MG63 (cell line): Measurements from ENCODE around the gene EIPR1. TPM values are rescaled to one million over a fixed set of nuclear protein-coding genes. Genes with fewer than 3 reads are reported as not detected.
"Not testable (repeated sequence)": the region's sequence is repeated elsewhere in the genome, so short reads cannot be mapped to it uniquely, and the experiment has no call there.

ENCODE experiments used
- DNase-seq: peaks from one replicate; pipeline ENCODE4 v3.0.0-alpha.2; 2020
- H3K27me3 ChIP-seq: fragments of 250-450 bp; sonication (Bioruptor Pico); 2 replicates; pipeline ENCODE4 v1.5.1; 2020; ENCODE audit warnings: mild to moderate bottlenecking, moderate library complexity
- H3K36me3 ChIP-seq: fragments of 250-450 bp; sonication (Bioruptor Pico); 2 replicates; pipeline ENCODE4 v1.5.1; 2020; ENCODE audit warnings: mild to moderate bottlenecking, moderate library complexity
- H3K4me3 ChIP-seq: fragments of 250-450 bp; sonication (Bioruptor Pico); 2 replicates; pipeline ENCODE4 v1.5.1; 2020; ENCODE audit warnings: mild to moderate bottlenecking, moderate library complexity
- H3K9me3 ChIP-seq: fragments of 250-450 bp; sonication (Bioruptor Pico); 2 replicates; pipeline ENCODE4 v1.5.1; 2020; ENCODE audit warnings: mild to moderate bottlenecking, moderate library complexity
- total RNA-seq: library from RNA; depleted of rRNA; stranded (reverse); fragments of >200 nt; shearing (Covaris generic); gene quantifications from 2 replicates; pipeline ENCODE4 v1.2.3, GENCODE V29; 2014; ENCODE audit warnings: low replicate concordance

EIPR1 gene
- total RNA-seq, 1 experiment from 2014 or later: 78.7 TPM

DNA sequence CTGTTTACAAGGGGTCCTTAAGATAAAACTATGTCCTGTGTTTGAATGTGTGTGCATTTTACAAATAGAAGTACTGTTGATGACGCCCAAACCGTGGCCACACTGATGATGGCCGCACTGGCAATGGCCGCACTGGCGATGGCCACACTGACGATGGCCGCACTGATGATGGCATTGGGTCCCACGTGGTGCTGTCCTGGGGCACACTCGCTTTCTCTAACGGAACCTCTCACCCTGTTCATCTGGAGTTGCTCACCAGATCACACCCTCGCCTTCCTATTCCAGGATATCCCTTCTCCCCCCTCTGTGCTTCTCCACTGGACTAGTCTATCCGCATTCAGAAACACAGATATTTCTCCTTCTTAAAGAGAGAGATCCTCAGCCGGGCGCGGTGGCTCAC, 192.4 kb downstream of the EIPR1 start:
- Histone ChIP-seq H3K36me3 (no peaks in the 10 kb centered on the region), H3K9me3 (no peaks in the 10 kb centered on the region), H3K27me3 (no peaks in the 10 kb centered on the region), H3K4me3 (no peak overlapping the region)
- no peak for DNase-seq

DNA sequence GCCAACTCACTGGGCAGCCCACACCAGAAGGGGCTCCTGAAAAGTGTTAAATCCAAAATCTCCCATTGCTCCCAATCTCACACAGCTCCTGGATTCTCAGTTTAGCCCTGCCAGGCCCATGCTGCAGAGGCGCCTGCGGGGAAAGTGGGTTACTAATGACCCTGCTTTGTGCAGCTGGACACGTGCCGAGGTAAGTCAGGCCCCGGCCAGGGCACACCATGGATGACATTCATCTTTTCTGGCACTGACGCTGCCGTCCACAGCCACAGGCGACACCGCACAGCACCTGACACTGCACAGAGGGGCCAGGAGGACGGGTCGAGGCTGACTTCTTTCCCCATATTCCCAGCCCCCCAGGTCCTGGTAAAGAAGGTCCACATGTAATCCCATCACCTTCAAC, 193.5 kb downstream of the EIPR1 start:
- Histone ChIP-seq H3K36me3 (no peaks in the 10 kb centered on the region), H3K4me3 (no peak overlapping the region), H3K9me3 (no peaks in the 10 kb centered on the region), H3K27me3 (no peaks in the 10 kb centered on the region)
- DNase-seq: no peak

DNA sequence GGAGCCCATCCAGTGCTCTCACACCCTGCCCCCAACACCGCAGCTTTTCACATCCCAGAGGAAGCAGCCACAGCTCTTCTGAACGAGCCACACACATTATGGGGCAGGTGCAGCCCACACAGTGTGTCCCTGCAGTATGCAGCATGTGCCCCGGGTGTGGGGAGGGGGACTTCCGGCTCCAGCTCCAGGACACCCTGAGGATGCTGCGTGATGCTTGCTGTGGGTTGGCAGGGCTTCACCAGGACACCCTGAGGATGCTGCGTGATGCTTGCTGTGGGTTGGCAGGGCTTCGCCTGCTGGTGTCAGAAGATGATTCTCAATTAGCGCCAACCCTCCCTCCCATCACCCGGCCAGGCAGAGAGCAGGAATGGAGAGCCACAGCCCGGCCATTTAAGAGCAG, 193.9 kb downstream of the EIPR1 start:
- DNase-seq: no peak
- H3K36me3 ChIP-seq: no peaks in the 10 kb centered on the region
- no peaks in the 10 kb centered on the region for H3K27me3 ChIP-seq
- H3K9me3 ChIP-seq: no peaks in the 10 kb centered on the region
- H3K4me3 ChIP-seq: no peak overlapping the region

DNA sequence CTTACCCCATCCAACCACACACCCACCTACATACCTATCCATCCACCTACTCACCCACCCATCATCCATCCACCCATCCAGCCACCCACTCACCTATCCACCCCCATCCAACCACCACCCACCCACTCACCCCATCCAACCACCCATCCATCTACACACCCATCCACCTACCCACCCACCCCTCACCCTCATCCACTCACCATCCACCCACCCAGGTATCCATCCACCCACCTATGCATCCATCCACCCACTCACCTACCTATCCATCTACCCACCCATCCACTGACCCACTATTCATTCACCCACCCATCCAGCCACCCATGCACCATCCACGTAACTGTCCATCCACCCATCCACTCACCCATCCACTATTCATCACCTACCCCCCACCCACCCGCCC, 194.8 kb downstream of the EIPR1 start:
- no peak overlapping the region for H3K4me3 ChIP-seq
- H3K27me3 ChIP-seq: no peaks in the 10 kb centered on the region
- H3K36me3 ChIP-seq: no peaks in the 10 kb centered on the region
- DNase-seq: no peak
- H3K9me3 ChIP-seq: no peaks in the 10 kb centered on the region

DNA sequence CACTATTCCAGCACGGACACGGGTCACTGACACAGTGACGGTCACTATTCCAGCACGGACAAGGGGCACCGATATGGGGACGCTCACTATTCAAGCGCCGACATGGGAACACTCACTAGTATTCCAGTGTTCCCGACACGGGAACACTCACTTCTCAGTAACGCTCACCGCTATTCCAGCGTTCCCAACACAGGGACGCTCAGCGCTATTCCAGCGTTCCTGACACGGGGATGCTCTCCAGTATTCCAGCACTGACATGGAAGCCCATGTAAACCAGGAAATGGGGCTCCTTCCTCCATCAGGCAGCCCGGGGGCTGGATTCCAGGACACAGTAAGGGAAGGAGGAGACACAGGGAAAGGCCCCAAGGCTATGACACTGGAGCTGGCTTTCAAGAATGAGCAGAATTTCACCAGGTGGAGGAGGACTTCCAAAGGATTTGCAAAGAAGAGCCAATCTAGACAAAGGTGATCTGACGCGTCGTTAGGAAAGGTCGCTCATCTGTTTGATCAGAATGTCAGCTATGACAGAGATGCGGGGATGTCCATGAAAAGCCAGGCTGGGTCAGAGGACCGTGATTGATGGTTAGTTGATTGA, 196.1 kb downstream of the EIPR1 start:
- H3K27me3 ChIP-seq: no peaks in the 10 kb centered on the region
- H3K9me3 ChIP-seq: no peaks in the 10 kb centered on the region
- H3K36me3 ChIP-seq: no peaks in the 10 kb centered on the region
- H3K4me3 ChIP-seq: no peak overlapping the region
- no peak for DNase-seq

DNA sequence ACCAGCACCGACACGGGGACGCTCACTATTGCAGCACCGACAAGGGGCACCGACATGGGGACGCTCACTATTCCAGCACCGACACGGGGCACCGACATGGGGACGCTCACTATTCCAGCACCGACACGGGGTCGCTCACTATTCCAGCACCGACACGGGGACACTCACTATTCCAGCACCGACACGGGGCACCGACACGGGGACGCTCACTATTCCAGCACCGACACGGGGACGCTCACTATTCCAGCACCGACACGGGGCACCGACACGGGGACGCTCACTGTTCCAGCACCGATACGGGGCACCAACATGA, 196.8 kb downstream of the EIPR1 start:
- not testable (repeated sequence) for H3K9me3 ChIP-seq, H3K36me3 ChIP-seq, H3K27me3 ChIP-seq, DNase-seq, H3K4me3 ChIP-seq

DNA sequence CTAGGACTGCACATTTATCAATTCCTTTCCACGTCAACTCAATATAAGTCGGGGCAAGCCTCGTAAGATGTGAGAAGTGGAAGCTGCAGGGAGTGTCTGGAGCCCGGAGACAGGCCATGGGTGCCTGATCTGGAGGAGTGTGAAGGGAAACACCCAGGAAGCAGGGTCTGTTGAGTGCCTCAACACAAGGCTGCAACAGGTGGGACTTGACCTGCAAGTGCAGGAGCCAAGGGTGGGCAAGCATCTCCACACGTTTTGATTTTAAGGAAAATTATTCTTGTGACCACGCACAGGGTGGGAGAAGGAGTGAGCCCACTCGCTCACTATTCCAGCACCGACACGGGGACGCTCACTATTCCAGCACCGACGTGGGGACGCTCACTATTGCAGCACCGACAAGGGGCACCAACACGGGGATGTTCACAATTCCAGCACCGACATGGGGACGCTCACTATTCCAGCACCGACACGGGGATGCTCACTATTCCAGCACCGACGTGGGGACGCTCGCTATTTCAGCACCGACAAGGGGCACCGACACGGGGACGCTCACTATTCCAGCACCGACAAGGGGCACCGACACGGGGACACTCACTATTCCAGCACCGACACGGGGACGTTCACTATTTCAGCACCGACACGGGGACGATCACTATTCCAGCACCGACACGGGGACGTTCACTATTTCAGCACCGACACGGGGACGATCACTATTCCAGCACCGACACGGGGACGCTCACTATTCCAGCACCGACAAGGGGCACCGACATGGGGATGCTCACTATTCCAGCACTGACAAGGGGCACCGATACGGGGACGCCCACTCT, 197.3 kb downstream of the EIPR1 start:
- Histone ChIP-seq H3K4me3 (no peak overlapping the region), H3K36me3 (no peaks in the 10 kb centered on the region), H3K27me3 (no peaks in the 10 kb centered on the region), H3K9me3 (no peaks in the 10 kb centered on the region)
- DNase-seq: no peak

DNA sequence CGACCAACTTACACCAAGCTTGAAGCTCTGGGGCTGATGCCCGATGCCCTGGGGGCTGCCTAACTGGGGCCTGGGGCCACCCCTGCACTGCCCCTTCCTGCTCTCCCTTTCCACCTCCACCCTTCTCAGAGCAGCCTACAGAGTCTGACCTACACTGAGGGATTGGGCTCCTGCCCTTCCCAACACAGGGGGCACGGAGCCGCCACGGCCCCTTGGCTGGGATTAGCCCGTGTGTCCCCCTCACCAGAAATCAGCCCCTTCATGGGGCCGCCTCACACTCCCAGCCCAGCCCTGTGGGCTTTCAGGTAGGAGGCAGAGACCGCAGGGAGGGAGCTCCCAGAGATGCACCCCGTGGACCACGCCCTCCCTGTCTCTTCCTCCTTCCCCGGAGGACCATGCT, 198.0 kb downstream of the EIPR1 start:
- DNase-seq: no peak
- Histone ChIP-seq H3K9me3 (no peaks in the 10 kb centered on the region), H3K27me3 (no peaks in the 10 kb centered on the region)

DNA sequence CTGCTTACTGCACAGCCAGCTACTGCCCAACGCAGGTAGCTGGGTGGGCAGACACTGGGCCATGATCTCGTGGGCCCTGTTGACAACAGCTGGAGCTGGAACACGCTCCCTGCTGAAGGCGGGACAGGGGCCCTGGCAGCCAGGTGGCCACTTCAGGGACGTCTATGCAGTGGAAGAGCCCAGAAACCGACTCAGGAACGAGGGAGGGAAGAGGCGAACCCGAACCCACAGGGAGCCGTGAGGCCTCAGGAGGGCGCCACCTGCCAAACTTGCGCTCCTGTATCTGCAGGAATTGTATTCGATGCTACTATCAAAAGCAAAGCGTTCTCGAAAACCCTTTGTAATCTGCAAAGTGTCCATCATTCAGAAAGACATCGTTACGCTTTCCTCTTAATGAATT, 198.4 kb downstream of the EIPR1 start:
- no peak for DNase-seq
- no peak overlapping the region for H3K4me3 ChIP-seq
- no peaks in the 10 kb centered on the region for H3K36me3 ChIP-seq
- H3K9me3 ChIP-seq: no peaks in the 10 kb centered on the region
- no peaks in the 10 kb centered on the region for H3K27me3 ChIP-seq

More for the DNA sequence above, 198.0 kb downstream of the EIPR1 start:
- Histone ChIP-seq H3K4me3 (no peak overlapping the region), H3K36me3 (no peaks in the 10 kb centered on the region)

DNA sequence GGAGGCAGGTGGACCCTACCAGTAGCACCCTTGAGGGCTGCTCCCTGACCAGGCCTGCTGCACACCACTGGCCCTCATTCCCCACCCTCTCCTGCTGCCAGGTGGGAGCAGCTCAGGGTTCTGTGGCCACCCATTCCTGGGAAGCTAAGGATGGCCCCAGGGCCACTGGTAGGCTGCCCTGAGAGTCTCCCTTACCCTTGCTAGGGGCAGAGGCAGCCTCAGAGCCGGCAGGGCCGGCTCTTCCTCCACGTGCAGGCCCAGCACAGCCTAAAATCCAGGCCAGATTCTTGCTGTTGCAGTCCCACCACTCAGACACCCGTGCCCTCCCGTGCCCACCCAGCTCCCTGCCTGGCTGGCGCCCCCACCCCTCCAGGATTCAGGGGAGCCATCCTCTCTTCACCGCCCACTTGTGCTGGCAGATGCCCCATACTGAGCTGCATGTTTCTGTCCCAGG, 199.0 kb downstream of the EIPR1 start:
- DNase-seq: no peak
- no peaks in the 10 kb centered on the region for H3K27me3 ChIP-seq
- H3K4me3 ChIP-seq: no peak overlapping the region
- H3K9me3 ChIP-seq: no peaks in the 10 kb centered on the region
- H3K36me3 ChIP-seq: no peaks in the 10 kb centered on the region

DNA sequence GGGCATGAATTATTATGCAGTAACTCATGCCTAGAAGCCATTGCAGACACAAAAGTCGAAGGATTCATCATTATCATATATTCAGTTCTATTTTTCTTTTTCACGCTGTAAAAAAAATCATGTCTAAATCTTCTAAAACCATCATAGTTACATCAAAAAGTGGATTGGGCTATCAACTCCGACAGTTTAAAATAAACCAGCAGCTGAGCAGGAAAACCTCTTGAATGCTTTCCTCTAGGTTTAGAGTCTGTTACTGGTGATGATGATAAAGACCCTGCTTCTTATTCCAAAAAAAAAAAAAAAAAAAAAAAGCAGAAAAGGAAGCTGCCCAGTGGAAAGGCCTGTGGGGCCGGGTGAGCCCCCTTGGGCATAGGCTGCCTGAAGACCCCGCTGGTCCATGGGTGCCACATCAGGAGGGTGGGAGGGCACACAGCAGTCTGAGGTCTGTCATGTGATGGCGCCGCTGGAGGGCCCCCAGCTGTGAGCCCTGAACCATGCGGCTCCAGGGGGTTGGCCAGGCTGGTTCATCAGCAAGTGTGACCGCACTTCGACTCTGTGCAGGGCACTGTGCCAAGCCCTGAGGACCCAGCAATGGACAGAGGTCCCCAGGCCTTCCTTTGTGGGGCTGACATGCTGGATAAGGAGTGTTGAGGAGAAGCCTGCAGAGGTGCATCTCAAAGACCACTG, 199.6 kb downstream of the EIPR1 start:
- no peaks in the 10 kb centered on the region for H3K9me3 ChIP-seq
- no peaks in the 10 kb centered on the region for H3K27me3 ChIP-seq
- no peak overlapping the region for H3K4me3 ChIP-seq
- no peak for DNase-seq
- no peaks in the 10 kb centered on the region for H3K36me3 ChIP-seq

DNA sequence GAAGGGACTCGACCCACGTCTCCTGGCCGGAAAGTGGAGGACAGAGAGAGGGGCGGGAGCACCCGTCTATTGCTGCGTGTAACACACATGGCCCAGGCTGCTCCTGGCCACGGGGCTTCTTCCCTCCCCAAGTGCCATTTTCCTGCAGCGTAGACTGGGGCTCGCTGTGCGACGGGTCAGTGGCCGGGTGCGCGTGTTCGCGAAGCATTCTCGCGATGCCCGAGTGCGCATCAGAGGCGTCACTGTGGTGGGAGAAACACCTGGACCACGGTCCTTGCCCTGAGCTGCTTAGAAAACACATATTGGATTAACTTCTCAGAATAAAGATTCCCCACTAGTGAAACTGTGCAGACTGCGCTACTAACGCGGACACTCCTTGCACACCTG, 200.8 kb downstream of the EIPR1 start:
- DNase-seq: no peak
- Histone ChIP-seq H3K36me3 (no peaks in the 10 kb centered on the region), H3K4me3 (no peak overlapping the region), H3K9me3 (no peaks in the 10 kb centered on the region), H3K27me3 (no peaks in the 10 kb centered on the region)

DNA sequence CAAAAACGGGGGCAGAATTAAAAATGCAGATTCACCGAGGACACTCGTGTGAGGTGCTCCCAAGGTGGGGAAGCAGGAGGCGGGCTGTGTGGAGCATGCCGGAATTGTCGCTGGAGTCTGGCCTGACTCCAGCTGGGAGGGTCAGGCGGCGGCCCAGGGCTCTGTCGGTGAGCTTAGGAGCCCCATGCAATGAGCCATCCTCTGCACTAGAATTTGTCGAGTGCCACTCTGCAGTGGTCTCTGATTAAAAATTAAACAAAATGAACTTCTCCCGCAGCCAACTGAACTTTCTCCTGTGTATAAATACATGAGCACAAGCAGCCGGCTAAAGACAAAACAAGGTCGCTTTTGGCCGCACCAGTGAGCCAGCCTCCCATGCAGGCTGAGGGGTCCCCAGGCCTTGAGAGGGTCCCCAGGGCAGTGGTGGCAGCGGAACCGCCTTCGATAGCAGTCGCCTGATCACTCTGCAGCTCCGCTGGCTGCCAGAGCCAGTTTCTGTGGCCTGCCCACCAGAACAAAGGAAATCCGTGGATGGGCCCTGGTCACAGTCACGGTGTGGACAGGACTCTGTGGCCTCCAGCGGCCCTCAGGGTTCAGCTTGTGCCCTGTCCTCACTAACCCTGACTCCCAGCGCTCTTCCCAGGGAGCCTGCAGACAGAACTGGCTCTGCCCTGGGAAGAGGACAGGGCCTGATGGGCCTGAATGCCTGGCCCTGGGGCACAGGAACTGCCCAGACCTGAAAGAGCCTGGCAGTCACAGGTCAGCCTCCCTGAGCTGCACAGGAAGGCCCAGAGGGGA, 201.3 kb downstream of the EIPR1 start:
- Histone ChIP-seq H3K9me3 (no peaks in the 10 kb centered on the region), H3K4me3 (no peak overlapping the region), H3K27me3 (no peaks in the 10 kb centered on the region), H3K36me3 (no peaks in the 10 kb centered on the region)
- DNase-seq: no peak

DNA sequence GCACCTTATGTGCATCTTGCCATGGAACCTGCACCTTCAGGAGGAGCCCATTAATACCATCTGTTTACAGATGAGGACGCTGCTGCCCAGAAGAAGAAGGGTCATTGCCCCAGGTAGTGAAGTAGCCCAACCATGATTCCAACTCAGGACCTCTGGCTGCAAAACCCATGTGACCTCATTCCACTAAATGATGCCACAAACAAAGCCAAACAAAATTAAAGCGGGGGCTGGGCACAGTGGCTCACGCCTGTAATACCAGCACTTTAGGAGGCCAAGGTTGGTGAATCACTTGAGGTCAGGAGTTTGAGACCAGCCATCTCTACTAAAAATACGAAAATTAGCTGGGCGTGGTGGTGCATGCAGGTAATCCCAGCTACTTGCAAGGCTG, 202.1 kb downstream of the EIPR1 start:
- no peak for DNase-seq
- no peaks in the 10 kb centered on the region for H3K27me3 ChIP-seq
- no peaks in the 10 kb centered on the region for H3K9me3 ChIP-seq
- H3K36me3 ChIP-seq: no peaks in the 10 kb centered on the region
- H3K4me3 ChIP-seq: no peak overlapping the region

DNA sequence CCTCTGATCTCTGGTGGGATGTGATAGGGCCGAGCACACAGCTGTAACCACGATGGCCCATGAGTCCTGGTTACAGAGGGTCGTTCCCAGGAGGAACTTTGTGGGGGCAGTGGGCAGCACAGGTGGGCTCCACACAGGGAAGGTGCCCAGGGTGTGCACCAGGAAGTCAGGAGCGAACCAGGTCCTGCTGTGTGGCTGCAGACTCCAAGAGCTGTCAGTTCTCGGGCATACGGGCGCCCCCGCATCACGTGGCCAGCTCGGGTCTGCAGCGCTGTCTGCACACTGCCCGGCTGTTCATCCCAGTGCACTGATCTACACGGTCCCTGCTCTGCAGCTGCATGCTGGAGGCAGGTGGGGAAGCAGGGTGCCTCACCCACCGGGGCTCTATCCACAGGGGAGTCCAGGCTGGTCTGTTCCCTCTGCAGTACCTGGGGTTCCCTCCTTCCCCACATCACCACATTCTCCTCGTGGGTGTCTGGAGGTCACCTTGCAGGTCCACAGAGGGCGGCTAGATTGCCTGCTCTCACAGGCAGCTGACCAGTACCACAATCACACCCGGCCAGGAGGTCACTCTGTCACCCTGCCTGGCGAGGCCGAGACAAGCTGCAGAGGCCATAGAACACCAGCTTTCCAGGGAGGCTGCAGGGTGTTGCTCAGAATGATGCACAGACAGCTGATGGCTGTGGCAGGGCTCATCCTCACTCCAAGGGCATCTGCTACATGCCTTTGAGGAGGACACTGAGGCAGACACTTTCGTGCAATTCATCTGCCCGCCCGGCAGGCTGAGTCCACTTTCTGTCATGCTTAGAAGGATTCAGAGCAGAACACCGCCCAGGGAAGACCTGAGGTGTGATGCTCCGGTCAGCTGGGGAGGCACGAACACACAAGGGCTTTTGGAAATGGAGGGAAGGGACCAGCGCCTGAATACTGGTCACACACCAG, 202.7 kb downstream of the EIPR1 start:
- DNase-seq: no peak
- no peak overlapping the region for H3K4me3 ChIP-seq
- H3K36me3 ChIP-seq: no peaks in the 10 kb centered on the region
- H3K27me3 ChIP-seq: no peaks in the 10 kb centered on the region
- H3K9me3 ChIP-seq: no peaks in the 10 kb centered on the region

DNA sequence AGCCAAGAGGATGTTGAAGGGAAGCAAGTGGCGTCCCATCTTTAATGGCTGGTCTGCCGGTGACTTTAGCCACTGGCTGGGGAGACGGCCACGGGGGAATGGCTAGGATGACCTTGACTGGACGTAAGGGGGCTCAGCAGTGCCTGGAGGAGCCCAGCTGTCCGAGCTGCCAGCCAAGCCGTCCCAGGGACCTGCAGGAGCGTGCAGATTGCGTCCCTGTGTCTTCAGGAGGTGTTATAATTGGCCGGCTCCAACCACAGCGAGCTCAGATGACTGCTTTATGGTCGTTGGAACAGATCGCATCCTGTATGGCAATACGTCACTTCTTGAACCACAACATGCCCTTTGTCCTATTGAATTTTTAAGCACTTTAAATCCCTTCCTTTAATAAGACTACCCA, 204.6 kb downstream of the EIPR1 start:
- H3K36me3 ChIP-seq: no peaks in the 10 kb centered on the region
- DNase-seq: no peak
- no peak overlapping the region for H3K4me3 ChIP-seq
- H3K9me3 ChIP-seq: no peaks in the 10 kb centered on the region
- no peaks in the 10 kb centered on the region for H3K27me3 ChIP-seq
